ENCODE data around the gene ECHS1.
"Not testable (repeated sequence)": the region's sequence is repeated elsewhere in the genome, so short reads cannot be mapped to it uniquely, and the experiment has no call there.

DNA sequence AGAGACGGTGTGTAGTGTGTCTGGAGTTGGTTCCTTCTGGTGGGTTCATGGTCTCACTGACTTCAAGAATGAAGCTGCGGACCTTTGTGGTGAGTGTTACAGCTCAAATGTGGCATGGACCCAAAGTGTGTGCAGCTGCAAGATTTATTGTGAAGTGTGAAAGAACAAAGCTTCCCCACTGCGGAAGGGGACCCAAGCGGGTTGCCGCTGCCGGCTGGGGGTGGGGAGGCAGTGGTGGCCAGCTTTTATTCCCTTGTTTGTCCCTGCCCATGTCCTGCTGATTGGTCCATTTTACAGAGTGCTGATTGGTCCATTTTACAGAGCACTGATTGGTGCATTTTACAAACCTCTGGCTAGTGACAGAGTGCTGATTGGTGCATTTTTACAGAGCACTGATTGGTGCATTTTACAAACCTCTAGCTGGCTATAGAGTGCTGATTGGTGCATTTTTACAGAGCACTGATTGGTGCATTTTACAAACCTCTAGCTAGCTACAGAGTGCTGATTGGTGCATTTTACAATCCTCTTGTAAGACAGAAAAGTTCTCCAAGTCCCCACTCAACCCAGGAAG is 52.2 kb downstream of the ECHS1 start:
- TF ChIP-seq, protein P1, sequence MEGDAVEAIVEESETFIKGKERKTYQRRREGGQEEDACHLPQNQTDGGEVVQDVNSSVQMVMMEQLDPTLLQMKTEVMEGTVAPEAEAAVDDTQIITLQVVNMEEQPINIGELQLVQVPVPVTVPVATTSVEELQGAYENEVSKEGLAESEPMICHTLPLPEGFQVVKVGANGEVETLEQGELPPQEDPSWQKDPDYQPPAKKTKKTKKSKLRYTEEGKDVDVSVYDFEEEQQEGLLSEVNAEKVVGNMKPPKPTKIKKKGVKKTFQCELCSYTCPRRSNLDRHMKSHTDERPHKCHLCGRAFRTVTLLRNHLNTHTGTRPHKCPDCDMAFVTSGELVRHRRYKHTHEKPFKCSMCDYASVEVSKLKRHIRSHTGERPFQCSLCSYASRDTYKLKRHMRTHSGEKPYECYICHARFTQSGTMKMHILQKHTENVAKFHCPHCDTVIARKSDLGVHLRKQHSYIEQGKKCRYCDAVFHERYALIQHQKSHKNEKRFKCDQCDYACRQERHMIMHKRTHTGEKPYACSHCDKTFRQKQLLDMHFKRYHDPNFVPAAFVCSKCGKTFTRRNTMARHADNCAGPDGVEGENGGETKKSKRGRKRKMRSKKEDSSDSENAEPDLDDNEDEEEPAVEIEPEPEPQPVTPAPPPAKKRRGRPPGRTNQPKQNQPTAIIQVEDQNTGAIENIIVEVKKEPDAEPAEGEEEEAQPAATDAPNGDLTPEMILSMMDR (IDR thresholded peaks at IDR 0.05): not testable (repeated sequence)
- TF ChIP-seq POLR2AphosphoS5 (IDR thresholded peaks at IDR 0.05); POLR2A (IDR thresholded peaks at IDR 0.05; ENCODE audit: low read depth): not testable (repeated sequence)

Measured in esophagus muscularis mucosa (tissue), 3 donors.